K562 treated with DMSO at 1 percent for 4 hours (cell line): ENCODE measurements around the gene SELENOF. TPM values are rescaled to one million over a fixed set of nuclear protein-coding genes. Genes with fewer than 3 reads are reported as not detected.

Source experiments
- total RNA-seq: library from RNA; unstranded; fragments of 300-600 nt; gene quantifications from 2 replicates; pipeline ENCODE4 v1.2.3, GENCODE V29; 2022; ENCODE audit not compliant: insufficient read depth

The SELENOF gene
- 164 and 193 TPM in 2 replicates for total RNA-seq

GRCh38 chr1:86913896-86914600, at the start of gene SELENOF:
Gene SELENOF, minus strand, starts transcription at chr1:86914126. Its CDS starts 15 bp downstream, at chr1:86914111.

GRCh38 chr1:86914601-86914997, 673 bp upstream of the SELENOF start, which contains the start of gene HS2ST1:
Gene HS2ST1, plus strand, starts transcription at chr1:86914635.

Other genes starting within 250 kb of the SELENOF start
- gene SH3GLB1, start 209.6 kb downstream of the SELENOF start, total RNA-seq = 16.8 and 18.4 TPM in 2 replicates
- gene HS2ST1, start 509 bp upstream of the SELENOF start, total RNA-seq = 16.8 and 17.0 TPM in 2 replicates